ENCODE data around the gene TLE3. TPM values are rescaled to one million over a fixed set of nuclear protein-coding genes. Genes with fewer than 3 reads are reported as not detected.

TLE3 gene
- total RNA-seq, 4 donors from 2014 or later = 4.6 to 35.3 (median 13.3) TPM

DNA sequence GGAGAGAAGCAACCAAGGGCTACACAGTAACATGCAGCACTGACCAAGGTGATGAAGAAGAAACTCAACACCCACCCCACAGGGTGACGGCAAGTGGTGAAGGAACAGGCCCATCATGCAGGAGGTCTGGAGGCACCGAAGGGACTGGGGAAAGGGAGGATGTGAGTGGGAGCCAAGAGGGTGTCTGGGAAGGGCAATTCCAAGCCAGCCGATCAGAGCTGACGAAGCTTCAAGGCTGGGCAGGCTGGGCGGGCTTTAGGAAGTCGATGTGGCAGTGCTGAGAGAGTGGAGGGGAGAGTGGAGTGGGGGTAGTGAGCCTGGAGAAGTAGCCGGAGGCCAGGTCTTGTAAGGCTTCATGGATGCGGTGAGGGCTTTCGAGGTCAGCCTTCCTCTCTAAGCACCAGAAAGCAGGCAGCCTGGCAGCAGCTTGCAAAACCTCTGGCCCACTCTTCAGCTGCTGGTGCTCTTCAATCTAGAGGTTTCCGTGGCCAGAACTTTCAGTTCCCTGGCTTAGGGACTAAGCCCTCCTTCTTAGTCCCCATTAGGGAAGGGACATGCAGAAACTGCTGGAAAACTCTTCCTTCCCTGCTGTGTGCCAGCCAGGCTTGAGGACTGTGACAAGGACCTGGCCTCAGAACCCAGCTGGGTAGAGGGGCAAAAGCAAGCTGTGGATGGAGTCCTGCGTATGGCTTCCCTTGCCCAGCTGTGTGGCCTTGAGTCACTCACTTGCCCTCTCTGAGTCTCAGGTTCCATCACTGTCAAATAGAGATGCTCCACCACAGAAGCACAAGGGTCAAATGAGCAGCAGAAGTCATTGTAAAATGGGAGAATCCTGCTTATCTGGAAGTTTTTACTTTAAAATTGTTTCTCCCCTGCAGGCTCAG, 72.1 kb downstream of the TLE3 start:
- no peak for TF ChIP-seq POLR2A (IDR thresholded peaks at IDR 0.05)
- TF ChIP-seq, protein P1, sequence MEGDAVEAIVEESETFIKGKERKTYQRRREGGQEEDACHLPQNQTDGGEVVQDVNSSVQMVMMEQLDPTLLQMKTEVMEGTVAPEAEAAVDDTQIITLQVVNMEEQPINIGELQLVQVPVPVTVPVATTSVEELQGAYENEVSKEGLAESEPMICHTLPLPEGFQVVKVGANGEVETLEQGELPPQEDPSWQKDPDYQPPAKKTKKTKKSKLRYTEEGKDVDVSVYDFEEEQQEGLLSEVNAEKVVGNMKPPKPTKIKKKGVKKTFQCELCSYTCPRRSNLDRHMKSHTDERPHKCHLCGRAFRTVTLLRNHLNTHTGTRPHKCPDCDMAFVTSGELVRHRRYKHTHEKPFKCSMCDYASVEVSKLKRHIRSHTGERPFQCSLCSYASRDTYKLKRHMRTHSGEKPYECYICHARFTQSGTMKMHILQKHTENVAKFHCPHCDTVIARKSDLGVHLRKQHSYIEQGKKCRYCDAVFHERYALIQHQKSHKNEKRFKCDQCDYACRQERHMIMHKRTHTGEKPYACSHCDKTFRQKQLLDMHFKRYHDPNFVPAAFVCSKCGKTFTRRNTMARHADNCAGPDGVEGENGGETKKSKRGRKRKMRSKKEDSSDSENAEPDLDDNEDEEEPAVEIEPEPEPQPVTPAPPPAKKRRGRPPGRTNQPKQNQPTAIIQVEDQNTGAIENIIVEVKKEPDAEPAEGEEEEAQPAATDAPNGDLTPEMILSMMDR (IDR thresholded peaks at IDR 0.05 in 4 of 5, conservative IDR thresholded peaks at IDR 0.05 in 1 of 5) = no peak
- no peaks in the 10 kb centered on the region for H3K9me3 ChIP-seq
- H3K36me3 ChIP-seq = no peaks in the 10 kb centered on the region
- H3K27me3 ChIP-seq = no peaks in the 10 kb centered on the region
- H3K4me1 ChIP-seq = peaks cover 24 to 30% of the 10 kb centered on the region in 2 donors
- in situ Hi-C loops (cut with MboI; ENCODE audit: low sequenced_read_pairs in 4 of 4) = no loop called here
- ATAC-seq (peak; percentile 44 to 51), DNase-seq (peak; percentile 14 to 40)
- no peak overlapping the region for H3K27ac ChIP-seq
- intact Hi-C loops (cut with DNase I; ENCODE audit: low total_unique reads) = loop anchor here (2.0 kb wide), 1 partner anchor 67 kb away; no protein-coding TSS in a partner anchor
- H3K4me3 ChIP-seq = no peak overlapping the region

DNA sequence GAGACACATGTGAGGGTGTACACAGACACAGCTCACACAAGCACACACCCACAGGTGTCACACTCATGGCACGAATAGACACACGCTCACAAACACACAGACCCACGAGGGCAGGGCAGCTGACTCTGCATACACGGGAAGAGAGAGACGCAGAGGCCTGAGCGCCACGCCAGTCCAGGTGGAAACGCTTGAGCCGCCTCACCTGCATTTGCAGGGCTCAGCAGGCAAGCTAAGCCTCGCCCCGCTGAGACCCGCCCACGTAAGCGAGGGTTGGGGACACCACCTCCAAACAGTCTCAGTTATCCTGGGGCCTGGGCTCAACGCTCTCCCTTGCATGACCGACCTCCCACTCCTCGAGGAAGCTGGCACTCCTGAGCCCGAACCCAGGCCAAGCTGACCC, 73.2 kb downstream of the TLE3 start:
- Histone ChIP-seq H3K4me1 (peaks cover 24 to 30% of the 10 kb centered on the region in 2 donors), H3K27ac (peak overlapping the region in 2 of 4 donors; percentile 41 to 66), H3K9me3 (no peaks in the 10 kb centered on the region), H3K27me3 (no peaks in the 10 kb centered on the region), H3K4me3 (no peak overlapping the region), H3K36me3 (no peaks in the 10 kb centered on the region)
- in situ Hi-C loops (cut with MboI; ENCODE audit: low sequenced_read_pairs in 4 of 4) = no loop called here
- no peak for DNase-seq
- intact Hi-C loops (cut with DNase I; ENCODE audit: low total_unique reads) = loop anchor here (2.0 kb wide), 1 partner anchor 68 kb away; no protein-coding TSS in a partner anchor
- TF ChIP-seq POLR2A (IDR thresholded peaks at IDR 0.05) = no peak
- TF ChIP-seq, protein P1 (IDR thresholded peaks at IDR 0.05 in 4 of 5, conservative IDR thresholded peaks at IDR 0.05 in 1 of 5) = no peak
- no peak for ATAC-seq

DNA sequence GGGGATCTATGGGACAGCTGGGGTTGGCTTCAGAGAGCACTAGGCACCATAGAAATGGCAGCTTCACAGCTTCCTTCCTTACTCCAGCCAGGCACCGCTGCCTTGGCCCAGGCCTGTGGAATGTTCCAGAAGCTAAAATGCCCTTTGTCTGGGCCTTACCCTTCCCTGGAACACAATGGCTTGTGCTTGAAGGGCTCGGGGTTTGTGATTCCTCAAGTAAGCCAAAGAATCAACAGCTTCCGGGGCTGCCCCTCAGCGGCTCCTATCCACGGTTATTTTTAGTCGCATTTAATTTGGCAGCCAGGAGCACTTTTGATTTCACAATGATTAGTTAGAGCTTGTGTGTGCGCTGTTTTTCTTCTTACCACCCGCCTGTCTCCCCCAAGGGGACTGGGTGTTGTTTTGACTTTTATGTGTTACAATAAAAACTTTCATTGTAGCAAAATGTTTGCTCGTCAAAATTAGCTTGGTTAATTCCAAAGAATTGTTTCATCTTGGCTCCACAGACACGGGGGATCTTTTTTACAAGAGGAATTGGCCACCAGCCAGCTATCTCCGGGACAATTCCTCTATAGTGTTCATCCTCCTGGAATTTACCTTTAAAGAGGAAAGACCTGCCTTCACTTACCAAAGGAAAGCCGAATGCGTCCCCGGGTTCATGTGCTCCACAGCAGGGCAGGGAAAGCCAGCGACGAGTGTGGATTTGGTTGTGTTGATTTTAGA, 73.8 kb downstream of the TLE3 start:
- Histone ChIP-seq H3K27me3 (no peaks in the 10 kb centered on the region), H3K27ac (peak overlapping the region; percentile 39 to 66 (median 51)), H3K36me3 (no peaks in the 10 kb centered on the region), H3K4me1 (peaks cover 24 to 30% of the 10 kb centered on the region in 2 donors), H3K9me3 (no peaks in the 10 kb centered on the region), H3K4me3 (peak overlapping the region in 1 of 4 donors; percentile 10)
- peak; percentile 48 to 64 for DNase-seq
- peak; percentile 85 to 87 for ATAC-seq
- in situ Hi-C loops (cut with MboI; ENCODE audit: low sequenced_read_pairs in 4 of 4) (no loop called here), intact Hi-C loops (cut with DNase I; ENCODE audit: low total_unique reads) (loop anchor here (2.0 kb wide), 1 partner anchor 69 kb away; no protein-coding TSS in a partner anchor)
- no peak for TF ChIP-seq POLR2A (IDR thresholded peaks at IDR 0.05)
- TF ChIP-seq, protein P1 (IDR thresholded peaks at IDR 0.05 in 4 of 5, conservative IDR thresholded peaks at IDR 0.05 in 1 of 5) = no peak

DNA sequence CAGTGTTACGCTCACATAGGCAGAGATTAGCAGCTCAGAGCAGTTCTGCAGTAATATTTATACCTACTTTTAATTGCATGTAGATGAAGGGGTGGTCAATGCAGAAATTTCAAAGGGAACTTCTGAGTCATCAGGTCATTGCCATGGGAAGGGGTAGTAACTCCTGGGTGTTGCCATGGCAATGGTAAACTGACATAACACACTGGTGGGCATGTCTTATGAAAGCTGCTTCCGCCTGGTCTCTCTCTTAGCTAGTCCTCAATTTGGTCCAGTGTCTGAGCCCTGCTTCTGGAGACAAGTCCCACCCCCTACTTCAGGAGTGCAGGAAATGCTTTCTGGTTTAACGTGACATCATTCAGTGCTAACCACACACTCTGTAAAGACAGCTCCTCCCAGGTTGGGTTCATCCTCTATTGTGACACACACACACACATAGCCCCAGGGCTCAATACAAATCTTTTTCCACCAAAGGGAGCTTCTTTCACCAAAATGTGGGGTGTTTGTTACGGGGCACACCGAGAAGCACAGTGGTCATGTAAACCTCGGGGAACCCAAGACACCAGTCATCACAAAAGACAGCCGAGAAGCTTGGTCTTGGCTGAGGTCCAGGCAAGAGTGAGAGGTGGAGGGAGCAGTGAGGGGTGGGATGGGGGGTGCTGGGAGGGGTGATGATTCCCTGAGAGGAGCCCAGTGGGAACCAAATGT, 74.5 kb downstream of the TLE3 start:
- no peak for ATAC-seq
- DNase-seq = no peak
- Histone ChIP-seq H3K27me3 (no peaks in the 10 kb centered on the region), H3K36me3 (no peaks in the 10 kb centered on the region), H3K27ac (peak overlapping the region; percentile 39 to 66 (median 51)), H3K4me1 (peaks cover 24 to 30% of the 10 kb centered on the region in 2 donors), H3K4me3 (peak overlapping the region in 1 of 4 donors; percentile 10), H3K9me3 (no peaks in the 10 kb centered on the region)
- intact Hi-C loops (cut with DNase I; ENCODE audit: low total_unique reads) (no loop called here), in situ Hi-C loops (cut with MboI; ENCODE audit: low sequenced_read_pairs in 4 of 4) (no loop called here)
- TF ChIP-seq POLR2A (IDR thresholded peaks at IDR 0.05) = no peak
- TF ChIP-seq, protein P1 (IDR thresholded peaks at IDR 0.05 in 4 of 5, conservative IDR thresholded peaks at IDR 0.05 in 1 of 5) = no peak

All from gastrocnemius medialis (tissue), 4 donors.